Astrocyte of the spinal cord (primary cell): ENCODE measurements around the gene INPP5A.
"Not testable (repeated sequence)": the region's sequence is repeated elsewhere in the genome, so short reads cannot be mapped to it uniquely, and the experiment has no call there.

ENCODE experiments used
- DNase-seq: peaks from one replicate; pipeline ENCODE4 v3.0.0; 2011; ENCODE audit warnings: low read depth, low spot score
- H3K4me3 ChIP-seq: 2 replicates; pipeline ENCODE4 v1.5.1; 2011; ENCODE audit warnings: low read depth, mild to moderate bottlenecking, low read length, moderate library complexity
- in situ Hi-C: cut with HindIII; loops from 2 replicates; pipeline ENCODE4 v1.10.0; 2017; ENCODE audit warnings: low sequenced_read_pairs
- TF ChIP-seq, protein P1 (sequence below): IDR thresholded peaks from 2 replicates; pipeline ENCODE4 v1.5.1; 2012; ENCODE audit warnings: low read depth, mild to moderate bottlenecking, low read length, inconsistent platforms

The INPP5A gene

DNA sequence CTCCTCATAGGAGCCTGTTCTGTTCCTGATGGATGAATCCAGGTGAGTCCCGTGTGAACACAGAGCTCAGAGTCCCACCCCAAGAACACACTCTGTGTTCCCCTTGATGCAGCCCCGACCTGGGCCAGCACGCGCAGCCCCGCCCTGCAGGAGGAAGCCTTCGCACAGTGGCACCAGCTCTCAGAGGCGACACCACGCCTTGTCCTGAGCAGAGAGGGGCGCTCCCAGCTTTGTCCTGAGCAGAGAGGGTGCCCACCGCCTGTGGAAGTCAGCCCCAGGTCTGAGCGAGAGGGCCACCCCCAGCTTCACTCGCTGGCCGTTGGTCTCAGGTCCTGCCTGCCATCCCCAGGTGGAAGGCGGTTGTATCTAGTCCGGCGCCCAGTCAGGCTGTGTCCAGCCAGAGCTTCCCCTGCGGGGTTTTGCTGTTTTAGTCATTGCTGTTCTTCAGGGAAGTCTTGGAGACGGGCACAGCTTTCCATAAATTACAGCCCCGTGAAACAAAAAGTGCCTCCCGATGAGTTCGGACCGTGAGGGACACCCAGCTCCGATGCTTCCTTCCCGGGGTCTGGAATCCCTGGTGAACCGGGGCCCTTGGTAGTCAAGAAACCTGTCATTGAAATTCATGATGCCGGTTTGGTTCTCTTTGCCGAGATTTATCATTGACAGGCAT lies 204.7 kb downstream of the INPP5A start:
- TF ChIP-seq, protein P1, sequence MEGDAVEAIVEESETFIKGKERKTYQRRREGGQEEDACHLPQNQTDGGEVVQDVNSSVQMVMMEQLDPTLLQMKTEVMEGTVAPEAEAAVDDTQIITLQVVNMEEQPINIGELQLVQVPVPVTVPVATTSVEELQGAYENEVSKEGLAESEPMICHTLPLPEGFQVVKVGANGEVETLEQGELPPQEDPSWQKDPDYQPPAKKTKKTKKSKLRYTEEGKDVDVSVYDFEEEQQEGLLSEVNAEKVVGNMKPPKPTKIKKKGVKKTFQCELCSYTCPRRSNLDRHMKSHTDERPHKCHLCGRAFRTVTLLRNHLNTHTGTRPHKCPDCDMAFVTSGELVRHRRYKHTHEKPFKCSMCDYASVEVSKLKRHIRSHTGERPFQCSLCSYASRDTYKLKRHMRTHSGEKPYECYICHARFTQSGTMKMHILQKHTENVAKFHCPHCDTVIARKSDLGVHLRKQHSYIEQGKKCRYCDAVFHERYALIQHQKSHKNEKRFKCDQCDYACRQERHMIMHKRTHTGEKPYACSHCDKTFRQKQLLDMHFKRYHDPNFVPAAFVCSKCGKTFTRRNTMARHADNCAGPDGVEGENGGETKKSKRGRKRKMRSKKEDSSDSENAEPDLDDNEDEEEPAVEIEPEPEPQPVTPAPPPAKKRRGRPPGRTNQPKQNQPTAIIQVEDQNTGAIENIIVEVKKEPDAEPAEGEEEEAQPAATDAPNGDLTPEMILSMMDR: no peak
- in situ Hi-C loops: no loop called here
- H3K4me3 ChIP-seq: no peak overlapping the region
- no peak for DNase-seq

- DNase-seq: peak; percentile 58
- no peak overlapping the region for H3K4me3 ChIP-seq
- TF ChIP-seq, protein P1: no peak
- in situ Hi-C loops: no loop called here
Measured at GRCh38 chr10:132742837-132743194, 205.2 kb downstream of the INPP5A start.

DNA sequence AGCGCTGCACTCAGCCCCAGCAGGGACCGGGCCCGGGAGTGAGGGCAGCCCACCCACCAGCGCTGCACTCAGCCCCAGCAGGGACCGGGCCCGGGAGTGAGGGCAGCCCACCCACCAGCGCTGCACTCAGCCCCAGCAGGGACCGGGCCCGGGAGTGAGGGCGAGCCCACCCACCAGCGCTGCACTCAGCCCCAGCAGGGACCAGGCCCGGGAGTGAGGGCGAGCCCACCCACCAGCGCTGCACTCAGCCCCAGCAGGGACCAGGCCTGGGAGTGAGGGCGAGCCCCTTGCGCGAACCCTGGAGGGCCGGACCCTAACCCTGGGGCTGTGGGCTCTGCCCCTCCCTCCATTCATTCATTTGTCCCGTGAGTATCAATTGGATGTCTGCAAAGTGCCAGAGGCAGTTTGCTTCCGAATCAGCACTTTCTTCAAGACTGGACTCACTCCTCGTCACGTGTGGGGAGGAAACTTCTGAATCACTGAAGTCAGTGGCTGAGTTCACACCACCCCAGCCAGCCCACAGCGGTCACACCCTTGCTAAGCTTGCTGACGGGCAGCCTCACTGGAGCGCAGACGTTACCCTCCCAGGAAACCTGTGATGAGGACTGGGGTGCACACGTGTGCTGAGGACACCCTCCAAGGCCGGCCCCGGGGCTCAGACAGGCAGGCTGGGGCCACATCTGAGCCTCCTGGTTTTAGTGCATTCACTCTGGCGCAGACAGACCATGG lies 205.8 kb downstream of the INPP5A start:
- peak; percentile 74 for DNase-seq
- in situ Hi-C loops, H3K4me3 ChIP-seq: not testable (repeated sequence)

- in situ Hi-C loops: no loop called here
- TF ChIP-seq, protein P1: no peak
- peak; percentile 62 for DNase-seq
- H3K4me3 ChIP-seq: no peak overlapping the region
Measured at GRCh38 chr10:132743925-132744490, 206.4 kb downstream of the INPP5A start.

DNA sequence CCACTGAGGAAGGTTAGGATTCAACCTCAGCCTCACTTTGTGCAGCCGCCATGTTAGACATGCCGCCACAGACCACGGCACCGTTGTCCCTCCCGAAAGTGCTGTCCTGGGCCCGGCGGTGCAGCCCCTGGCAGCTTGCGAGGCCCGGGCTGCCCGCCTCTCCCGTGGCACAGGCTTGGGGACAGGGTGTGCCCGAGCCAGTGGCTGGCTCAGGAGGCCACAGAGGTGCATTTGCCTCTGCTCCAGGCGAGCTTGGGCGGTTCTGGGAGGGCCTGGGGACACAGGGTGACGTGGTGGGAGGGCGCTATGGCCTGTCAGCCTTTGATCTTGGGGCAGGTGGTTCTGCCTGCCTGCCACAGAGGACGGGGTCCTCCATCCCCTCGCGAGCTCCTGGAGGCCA lies 207.3 kb downstream of the INPP5A start:
- TF ChIP-seq, protein P1: no peak
- no peak for DNase-seq
- in situ Hi-C loops: no loop called here
- no peak overlapping the region for H3K4me3 ChIP-seq

DNA sequence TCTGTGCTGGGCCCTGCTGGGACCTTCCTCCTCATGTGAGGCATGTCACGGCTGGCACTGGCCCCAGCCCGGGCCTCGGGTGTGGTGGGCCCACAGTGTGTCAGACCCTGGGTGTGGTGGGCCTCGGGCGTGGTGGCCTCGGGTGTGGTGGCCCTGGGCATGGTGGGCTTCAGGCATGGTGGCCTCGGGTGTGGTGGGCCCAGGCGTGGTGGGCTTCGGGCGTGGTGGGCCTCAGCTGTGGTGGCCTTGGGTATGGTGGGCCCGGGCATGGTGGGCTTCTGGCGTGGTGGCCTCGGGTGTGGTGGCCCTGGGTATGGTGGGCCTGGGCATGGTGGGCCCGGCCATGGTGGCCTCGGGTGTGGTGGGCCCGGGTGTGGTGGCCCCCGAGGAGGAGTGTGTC lies 207.9 kb downstream of the INPP5A start:
- TF ChIP-seq, protein P1: no peak
- no peak overlapping the region for H3K4me3 ChIP-seq
- no peak for DNase-seq
- in situ Hi-C loops: no loop called here

DNA sequence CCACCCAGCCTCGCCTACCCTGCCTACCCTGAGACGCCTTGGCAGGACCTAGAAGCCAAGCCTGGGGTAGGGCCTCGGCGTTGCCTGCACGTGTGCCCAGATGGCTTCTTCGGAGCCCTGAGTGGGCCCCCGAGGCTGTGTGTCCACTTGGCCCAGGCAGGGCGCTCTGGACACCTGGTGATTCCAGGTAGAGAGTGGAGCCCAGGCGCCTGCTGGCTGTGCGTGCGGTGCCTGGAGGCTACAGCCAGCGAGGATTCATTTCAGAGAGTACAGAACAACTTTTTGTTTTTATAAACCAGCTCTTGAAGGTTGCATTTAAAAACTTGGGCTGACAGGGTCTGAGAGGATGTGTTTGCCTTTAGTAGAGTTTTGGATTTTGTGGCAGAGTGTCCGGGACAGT lies 208.4 kb downstream of the INPP5A start:
- H3K4me3 ChIP-seq: no peak overlapping the region
- TF ChIP-seq, protein P1: no peak
- no peak for DNase-seq
- in situ Hi-C loops: no loop called here
